K562 (cell line): ENCODE results near the gene GALNT17. TPM values are rescaled to one million over a fixed set of nuclear protein-coding genes. Genes with fewer than 3 reads are reported as not detected.
"Not testable (repeated sequence)": the region's sequence is repeated elsewhere in the genome, so short reads cannot be mapped to it uniquely, and the experiment has no call there.

ENCODE experiments used
- ATAC-seq: fragments of 200-7000 bp; cut with Tn5 transposase; 3 replicates; pipeline ENCODE4 v1.9.1; 2020; ENCODE audit warnings: moderate library complexity
- BruUV-seq: library from RNA; stranded (reverse); fragments of 400-500 nt; replicated peaks from 2 replicates; lab custom pipeline; 2021; lab: Mats Ljungman, UMichigan
- CTCF ChIA-PET: fragments of 300-600 bp; formaldehyde crosslinking; extraction: SDS; loops from one replicate; lab custom pipeline; 2021; ENCODE audit warnings: low intra/inter-chr PET ratio; lab: Yijun Ruan, JAX
- POLR2A ChIA-PET: fragments of 300-600, 350-650 bp; sonication (Branson Sonifier 250); formaldehyde crosslinking; extraction: SDS; loops from one replicate; lab custom pipeline; 2021; ENCODE audit warnings: antibody characterized with exemption, inconsistent platforms; lab: Yijun Ruan, JAX
- DNase-seq, 4 experiments: peaks; one replicate each; pipeline versions ENCODE4 v3.0.0 to v3.0.0-alpha.2; 2011 to 2018; ENCODE audit warnings: low spot score in 3 of 4, mixed read lengths in 3 of 4; ENCODE audit errors: extremely low read depth in 1 of 4
- FAIRE-seq: peaks from 2 replicates; lab custom pipeline; 2011; peaks lifted over from hg19 to GRCh38; lab: Jason Lieb, UNC
- H2AFZ ChIP-seq: 2 replicates; pipeline ENCODE4 v1.6.0; 2011; ENCODE audit warnings: low read depth, low read length, control low read depth, inconsistent platforms
- H3K27ac ChIP-seq: fragments of 200-600 bp; 3 replicates; pipeline ENCODE4 v1.8.0; 2011; ENCODE audit warnings: low read depth, mild to moderate bottlenecking, control low read depth, inconsistent platforms, low read length, moderate library complexity, mixed read lengths; ENCODE audit errors: extremely low read depth
- H3K27me3 ChIP-seq, 2 experiments: fragments of 300-600 bp in 1 of 2; 2 replicates in 1 of 2; 3 replicates in 1 of 2; pipeline versions ENCODE4 v1.6.0 to v1.8.0; 2011; ENCODE audit warnings: inconsistent platforms in 2 of 2, low read length in 2 of 2, mild to moderate bottlenecking in 1 of 2, mixed read lengths in 1 of 2, moderate library complexity in 1 of 2; ENCODE audit not compliant: control insufficient read depth in 2 of 2, insufficient read depth in 2 of 2
- H3K36me3 ChIP-seq: fragments of 300-600 bp; 3 replicates; pipeline ENCODE4 v1.8.0; 2011; ENCODE audit warnings: mild to moderate bottlenecking, low read length, inconsistent platforms; ENCODE audit not compliant: control insufficient read depth, insufficient read depth
- H3K4me1 ChIP-seq, 2 experiments: fragments of 200-600 bp in 1 of 2; replicated peaks in 1 of 2; 2 replicates in 1 of 2; 3 replicates in 1 of 2; pipeline versions ENCODE4 v1.5.1 to v1.8.0; 2011; ENCODE audit warnings: inconsistent platforms in 2 of 2, low read length in 2 of 2, mild to moderate bottlenecking in 1 of 2, mixed read lengths in 1 of 2, moderate library complexity in 1 of 2; ENCODE audit not compliant: control insufficient read depth in 2 of 2, insufficient read depth in 2 of 2
- H3K4me2 ChIP-seq: 2 replicates; pipeline ENCODE4 v1.6.1; 2011; ENCODE audit warnings: low read length, control low read depth, inconsistent platforms, mixed read lengths; ENCODE audit not compliant: insufficient read depth
- H3K4me3 ChIP-seq: fragments of 200-600 bp; sonication (generic), shearing (Covaris generic); 2 replicates; pipeline ENCODE4 v1.5.1; 2016; ENCODE audit warnings: control low read depth, inconsistent platforms
- H3K79me2 ChIP-seq: fragments of 200-600 bp; 3 replicates; pipeline ENCODE4 v1.8.0; 2011; ENCODE audit warnings: low read length, inconsistent platforms; ENCODE audit not compliant: control insufficient read depth, insufficient read depth
- H3K9ac ChIP-seq, 2 experiments: 2 replicates each; pipeline versions ENCODE4 v1.6.0 to v1.6.1; 2011; ENCODE audit warnings: low read depth in 2 of 2, low read length in 2 of 2, control low read depth in 1 of 2, inconsistent platforms in 1 of 2, mild to moderate bottlenecking in 1 of 2, mixed read lengths in 1 of 2; ENCODE audit not compliant: insufficient read depth in 1 of 2
- H3K9me1 ChIP-seq: one replicate; pipeline ENCODE4 v1.6.0; 2011; ENCODE audit warnings: inconsistent platforms, mild to moderate bottlenecking, low read length, moderate library complexity; ENCODE audit not compliant: control insufficient read depth, insufficient read depth
- H3K9me3 ChIP-seq: replicated peaks from 2 replicates; pipeline ENCODE4 v1.5.1; 2011; ENCODE audit warnings: low read depth, low read length, inconsistent platforms; ENCODE audit not compliant: control insufficient read depth, insufficient read depth
- H4K20me1 ChIP-seq: replicated peaks from 2 replicates; pipeline ENCODE4 v1.6.1; 2011; ENCODE audit warnings: low read length, inconsistent platforms, mixed read lengths; ENCODE audit not compliant: control insufficient read depth, insufficient read depth
- C11orf30 ChIP-seq: fragments of 450-650 bp; IDR thresholded peaks from 2 replicates; pipeline ENCODE4 v1.6.1; 2016; ENCODE audit warnings: low read depth, mild to moderate bottlenecking
- MAFF ChIP-seq: IDR thresholded peaks from 2 replicates; pipeline ENCODE4 v1.6.1; 2012; ENCODE audit warnings: low read length, improper control_type of control experiment
- MAFG ChIP-seq: fragments of 450-650 bp; conservative IDR thresholded peaks from 2 replicates; pipeline ENCODE4 v1.6.1; 2016; ENCODE audit warnings: missing genetic modification characterization, missing compliant biosample characterization
- MAFK ChIP-seq: IDR thresholded peaks from 2 replicates; pipeline ENCODE4 v1.6.1; 2011; ENCODE audit warnings: low read length, improper control_type of control experiment
- ZBTB40 ChIP-seq, 2 experiments: fragments of 450-650 bp in 1 of 2; sonication (generic) in 1 of 2; formaldehyde crosslinking in 1 of 2; IDR thresholded peaks; 2 replicates each; pipeline versions ENCODE4 v1.7.1 to v1.9.0; 2016 to 2022; ENCODE audit warnings: inconsistent platforms in 1 of 2, mild to moderate bottlenecking in 1 of 2, missing genetic modification reagents in 1 of 2
- ZNF316 ChIP-seq: fragments of 450-650 bp; IDR thresholded peaks from 2 replicates; pipeline ENCODE4 v1.6.1; 2016
- WGBS: fragments of 100-300 bp; shearing (Covaris generic); methylation state at CpG from one replicate; pipeline ENCODE4 v1.1.6; 2016; ENCODE audit warnings: low coverage, mixed read lengths; ENCODE audit not compliant: insufficient coverage; ENCODE audit errors: missing lambda C conversion rate; 5-methylcytosine and 5-hydroxymethylcytosine counted together
- in situ Hi-C: fragments of 300-500 bp; cut with MboI; formaldehyde crosslinking; loops from 4 replicates; pipeline ENCODE4 v1.15.0; 2018; ENCODE audit warnings: inconsistent platforms, mixed read lengths
- intact Hi-C: fragments of 100-400 bp; cut with micrococcal nuclease; formaldehyde crosslinking; loops from 2 replicates; pipeline ENCODE4 v1.14.2; 2022
- polyA plus RNA-seq, 8 experiments: library from polyadenylated mRNA; depleted of rRNA in 4 of 8; stranded (reverse) in 5 of 8; unstranded in 3 of 8; fragments of >200 nt; fragmentation: Nextera tagmentation in 2 of 8; fragmentation: Illumina TruSeq in 1 of 8; extraction: Ambion mirVana in 2 of 8; extraction: Trizol in 1 of 8; gene quantifications; 2 replicates each; pipeline versions ENCODE4 v1.2.1 to v1.2.3, GENCODE V29; 2011 to 2014; ENCODE audit warnings: inconsistent platforms in 1 of 8, missing spikeins in 1 of 8
- total RNA-seq, 7 experiments: library from RNA; depleted of rRNA in 6 of 7; stranded (reverse); fragments of >200 nt in 6 of 7; fragmentation: Illumina TruSeq in 2 of 7; extraction: Trizol in 2 of 7; gene quantifications; 2 replicates each; pipeline versions ENCODE4 v1.2.1 to v1.2.3, GENCODE V29; 2011 to 2021; ENCODE audit warnings: low replicate concordance in 1 of 7

The GALNT17 gene
- total and polyA plus RNA-seq, 9 of the 15 experiments (the other 6 are each of a cell fraction or from before 2014, with no cell fraction given) = not detected

DNA sequence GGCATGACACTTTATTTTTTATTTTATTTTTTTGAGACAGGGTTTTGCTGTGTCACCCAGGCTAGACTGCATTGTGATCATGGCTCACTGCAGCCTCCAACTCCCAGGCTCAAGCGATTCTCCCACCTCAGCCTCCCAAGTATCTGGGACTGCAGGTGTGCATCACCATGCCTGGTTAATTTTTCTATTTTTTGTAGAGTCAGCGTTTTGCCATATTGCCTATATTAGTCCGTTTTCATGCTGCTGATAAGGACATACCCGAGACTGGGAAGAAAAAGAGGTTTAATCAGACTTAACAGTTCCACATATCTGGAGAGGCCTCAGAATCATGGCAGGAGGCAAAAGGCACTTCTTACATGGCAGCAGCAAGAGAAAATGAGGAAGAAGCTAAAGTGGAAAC lies 77.5 kb downstream of the GALNT17 start:
- H2AFZ ChIP-seq, DNase-seq, H3K27me3 ChIP-seq, H3K4me2 ChIP-seq, ATAC-seq, H3K9ac ChIP-seq, CTCF ChIA-PET, FAIRE-seq, H4K20me1 ChIP-seq, BruUV-seq, H3K9me3 ChIP-seq, H3K9me1 ChIP-seq, H3K27ac ChIP-seq: not testable (repeated sequence)
- 3% methylated on average over 4 of the region's 4 CpGs for WGBS
- peak; percentile 70 for TF ChIP-seq C11orf30
- TF ChIP-seq MAFG (tag) = peak; percentile 71
- peak; percentile 77 for TF ChIP-seq MAFF
- TF ChIP-seq ZNF316 = peak; percentile 87
- TF ChIP-seq MAFK = peak; percentile 63
- TF ChIP-seq, all 486 proteins: peak for 5; not testable (repeated sequence) for 481
- intact Hi-C loops, in situ Hi-C loops, H3K4me3 ChIP-seq, H3K79me2 ChIP-seq, H3K36me3 ChIP-seq, POLR2A ChIA-PET, H3K4me1 ChIP-seq: not testable (repeated sequence)

- Histone ChIP-seq H2AFZ (no peak overlapping the region), H3K27ac (no peak overlapping the region), H3K9ac (no peak overlapping the region), H3K4me2 (no peak overlapping the region), H3K79me2 (no peaks in the 10 kb centered on the region), H3K4me3 (no peak overlapping the region), H3K27me3 (no peaks in the 10 kb centered on the region), H3K9me1 (no peaks in the 10 kb centered on the region), H3K36me3 (no peaks in the 10 kb centered on the region), H4K20me1 (no peaks in the 10 kb centered on the region), H3K4me1 (no peaks in the 10 kb centered on the region), H3K9me3 (no peaks in the 10 kb centered on the region)
- intact Hi-C loops (loop anchor here (10.0 kb wide), 1 partner anchor 355 kb away; no protein-coding TSS in a partner anchor), in situ Hi-C loops (no loop called here)
- BruUV-seq = no TSS peak
- FAIRE-seq (no peak), ATAC-seq (no peak), DNase-seq (no peak)
- WGBS = 0% methylated on average over 5 of the region's 5 CpGs
- ChIA-PET POLR2A (no interaction called here), CTCF (no interaction called here)
- TF ChIP-seq ZBTB40 (IDR thresholded peaks at IDR 0.05) (no peak), ZBTB40 (CRISPR knock-in tag; IDR thresholded peaks at IDR 0.05) (no peak)
These were observed 78.3 kb downstream of the GALNT17 start for GRCh38 chr7:71210220-71210619.
